Rectal smooth muscle tissue (tissue), 1 donor: ENCODE results near the gene KMT5B.
"Not testable (repeated sequence)": the region's sequence is repeated elsewhere in the genome, so short reads cannot be mapped to it uniquely, and the experiment has no call there.

Experiments used
- H3K27ac ChIP-seq: one replicate; pipeline ENCODE4 v1.7.0; 2013; ENCODE audit warnings: low read depth, low read length, inconsistent platforms
- H3K27me3 ChIP-seq: one replicate; pipeline ENCODE4 v1.7.0; 2013; ENCODE audit warnings: low read length; ENCODE audit not compliant: control insufficient read depth, insufficient read depth
- H3K36me3 ChIP-seq: one replicate; pipeline ENCODE4 v1.7.0; 2013; ENCODE audit warnings: low read length; ENCODE audit not compliant: control insufficient read depth, insufficient read depth
- H3K4me1 ChIP-seq: one replicate; pipeline ENCODE4 v1.7.0; 2013; ENCODE audit warnings: low read length; ENCODE audit not compliant: control insufficient read depth, insufficient read depth
- H3K4me3 ChIP-seq: one replicate; pipeline ENCODE4 v1.7.0; 2013; ENCODE audit warnings: low read length
- H3K9ac ChIP-seq: one replicate; pipeline ENCODE4 v1.7.0; 2013; ENCODE audit warnings: low read length

The KMT5B gene

DNA sequence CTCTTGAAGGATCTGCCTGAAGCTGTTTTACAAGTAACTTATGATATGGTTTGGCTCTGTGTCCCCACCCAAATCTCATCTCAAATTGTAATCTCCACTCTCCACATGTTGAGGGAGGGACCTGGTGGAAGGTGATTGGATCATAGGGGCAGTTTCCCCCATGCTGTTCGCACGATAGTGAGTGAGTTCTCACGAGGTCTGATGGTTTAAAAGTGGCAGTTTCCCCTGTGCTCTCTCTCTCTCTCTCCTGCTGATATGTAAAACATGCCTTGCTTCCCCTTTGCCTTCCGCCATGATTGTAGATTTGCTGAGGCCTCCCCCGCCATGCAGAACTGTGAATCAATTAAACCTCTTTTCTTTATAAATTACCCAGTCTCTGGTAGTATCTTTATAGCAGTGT lies 31.8 kb upstream of the KMT5B start:
- not testable (repeated sequence) for H3K9ac ChIP-seq, H3K4me1 ChIP-seq, H3K27me3 ChIP-seq, H3K27ac ChIP-seq, H3K36me3 ChIP-seq, H3K4me3 ChIP-seq

DNA sequence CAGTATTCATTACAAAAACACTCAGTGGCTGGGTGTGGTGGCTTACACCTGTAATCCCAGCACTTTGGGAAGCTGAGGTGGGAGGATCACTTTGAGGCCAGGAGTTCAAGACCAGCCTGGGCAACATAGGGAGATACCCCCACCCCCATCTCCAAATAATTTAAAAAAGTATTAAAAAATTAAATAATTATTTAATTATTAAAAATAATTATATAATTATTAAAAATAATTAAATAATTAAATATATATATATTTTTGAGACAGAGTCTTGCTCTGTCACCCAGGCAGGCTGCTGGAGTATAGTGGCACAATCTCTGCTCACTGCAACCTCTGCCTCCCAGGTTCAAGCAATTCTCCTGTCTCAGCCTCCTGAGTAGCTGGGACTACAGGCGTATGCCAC lies 30.8 kb upstream of the KMT5B start:
- not testable (repeated sequence) for H3K36me3 ChIP-seq, H3K4me1 ChIP-seq, H3K27me3 ChIP-seq, H3K4me3 ChIP-seq, H3K9ac ChIP-seq, H3K27ac ChIP-seq

DNA sequence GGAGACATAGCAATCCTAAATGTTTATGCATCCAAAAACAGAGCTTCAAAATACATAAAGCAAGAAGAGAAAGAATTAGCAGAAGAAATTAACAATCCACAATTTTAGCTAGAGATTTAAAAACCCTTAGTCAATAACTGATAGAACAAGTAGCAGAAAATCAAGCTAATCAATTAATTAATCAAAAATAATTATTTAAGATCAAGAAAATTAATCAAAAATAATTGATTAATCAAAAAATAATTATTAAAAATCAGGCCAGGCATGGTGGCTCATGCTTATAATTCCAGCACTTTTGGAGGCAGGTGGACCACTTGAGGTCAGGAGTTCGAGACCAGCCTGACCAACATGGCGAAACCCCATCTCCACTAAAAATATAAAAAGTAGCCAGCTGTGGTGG lies 29.5 kb upstream of the KMT5B start:
- Histone ChIP-seq H3K9ac (no peak overlapping the region), H3K4me1 (no peaks in the 10 kb centered on the region), H3K4me3 (no peak overlapping the region), H3K27me3 (no peaks in the 10 kb centered on the region), H3K36me3 (no peaks in the 10 kb centered on the region), H3K27ac (no peak overlapping the region)

DNA sequence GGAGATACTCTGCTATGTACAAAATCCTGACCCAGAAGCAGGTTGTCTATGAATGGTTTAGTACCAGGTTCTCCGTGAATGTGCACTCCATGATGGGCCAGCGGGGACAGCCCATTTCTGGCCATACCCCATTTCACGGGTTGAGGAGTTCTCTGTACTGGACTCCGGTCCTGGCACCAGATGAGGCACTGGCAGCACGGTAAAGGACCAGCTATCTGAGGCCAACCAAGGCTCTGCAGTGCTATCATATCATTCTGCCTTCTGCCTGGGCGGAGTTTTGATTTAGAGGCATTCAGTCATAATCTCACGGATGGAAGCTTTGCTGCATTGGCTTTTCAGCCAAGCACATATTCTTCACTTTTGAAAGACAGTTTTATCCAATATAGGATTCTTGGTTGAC lies 18.5 kb upstream of the KMT5B start:
- Histone ChIP-seq H3K4me1 (no peaks in the 10 kb centered on the region), H3K9ac (no peak overlapping the region), H3K36me3 (no peaks in the 10 kb centered on the region), H3K27ac (no peak overlapping the region), H3K4me3 (no peak overlapping the region), H3K27me3 (no peaks in the 10 kb centered on the region)

DNA sequence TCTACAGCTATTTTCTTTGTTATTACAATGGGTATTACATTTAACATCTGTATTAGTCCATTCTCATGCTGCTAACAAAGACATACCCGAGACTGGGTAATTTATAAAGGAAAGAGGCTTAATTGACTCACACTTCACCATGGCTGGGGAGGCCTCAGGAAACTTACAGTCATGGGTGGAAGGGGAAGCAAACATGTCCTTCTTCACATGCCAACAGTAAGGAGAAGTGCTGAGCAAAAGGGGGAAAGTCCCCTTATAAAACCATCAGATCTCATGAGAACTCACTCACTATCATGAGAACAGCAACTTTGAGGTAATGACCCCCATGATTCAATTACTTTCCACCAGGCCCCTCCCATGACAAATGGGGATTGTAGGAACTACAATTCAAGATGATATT lies 16.5 kb upstream of the KMT5B start:
- Histone ChIP-seq H3K27me3 (no peaks in the 10 kb centered on the region), H3K27ac (no peak overlapping the region), H3K36me3 (no peaks in the 10 kb centered on the region), H3K4me1 (no peaks in the 10 kb centered on the region), H3K4me3 (no peak overlapping the region), H3K9ac (no peak overlapping the region)

DNA sequence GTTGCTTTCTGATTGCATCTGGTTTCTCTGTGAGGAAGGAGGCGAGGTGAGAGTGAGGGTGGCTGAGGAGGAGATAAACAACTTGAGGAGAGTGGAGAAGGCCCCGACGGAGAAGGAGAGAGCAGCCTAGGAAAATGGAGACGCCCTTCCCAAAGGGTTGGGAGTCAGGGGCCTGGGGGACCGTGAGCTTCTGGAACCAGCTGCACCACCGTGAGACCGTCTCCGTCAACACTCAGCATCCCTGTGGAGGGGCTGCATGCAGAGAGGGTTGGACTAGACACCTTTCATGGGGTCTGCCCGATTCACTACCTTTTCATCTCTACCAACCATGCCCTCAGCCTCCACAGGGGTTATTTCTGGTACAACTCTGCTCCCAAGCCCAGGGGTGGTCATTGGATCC lies 13.3 kb upstream of the KMT5B start:
- H3K4me1 ChIP-seq: no peaks in the 10 kb centered on the region
- no peak overlapping the region for H3K4me3 ChIP-seq
- no peaks in the 10 kb centered on the region for H3K27me3 ChIP-seq
- H3K36me3 ChIP-seq: no peaks in the 10 kb centered on the region
- H3K9ac ChIP-seq: no peak overlapping the region
- no peak overlapping the region for H3K27ac ChIP-seq

DNA sequence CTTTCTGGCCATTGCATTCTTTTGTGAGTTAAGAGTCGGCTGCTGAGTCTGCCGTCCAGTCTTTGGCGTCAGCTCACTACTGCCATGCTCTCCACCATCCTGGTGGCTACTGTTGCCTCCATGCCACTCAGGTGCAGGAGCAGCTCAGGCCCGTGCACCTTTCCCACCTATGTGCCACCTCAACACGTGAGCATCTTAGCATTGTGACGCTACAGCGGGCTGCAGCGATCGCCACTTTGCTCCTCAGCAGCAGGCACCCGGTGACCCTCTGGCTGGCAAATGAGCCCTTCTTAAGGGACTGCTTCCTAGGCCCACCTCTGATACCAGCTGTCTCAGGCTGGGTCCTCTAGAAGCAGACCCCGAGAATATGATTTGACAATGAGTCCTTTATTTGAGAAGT lies 11.5 kb upstream of the KMT5B start:
- no peak overlapping the region for H3K9ac ChIP-seq

DNA sequence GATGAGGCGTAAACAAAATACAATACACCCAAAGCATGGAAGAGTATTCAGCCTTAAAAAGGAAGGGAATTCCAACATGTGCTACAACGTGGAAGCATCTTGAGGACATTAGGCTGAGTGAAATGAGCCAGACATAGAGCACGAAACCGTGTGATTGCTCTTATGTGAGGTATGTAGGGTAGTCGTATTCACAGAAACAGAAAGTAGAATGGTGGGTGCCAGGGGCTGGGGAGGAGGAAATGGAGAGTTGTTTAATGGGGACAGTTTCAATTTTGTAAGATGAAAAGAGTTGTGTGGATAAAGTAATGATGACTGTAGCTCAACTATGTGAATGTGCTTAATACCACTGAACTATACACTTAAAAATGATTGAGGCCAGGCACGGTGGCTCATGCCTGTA lies 10.2 kb upstream of the KMT5B start:
- Histone ChIP-seq H3K27me3 (no peaks in the 10 kb centered on the region), H3K36me3 (no peaks in the 10 kb centered on the region)

More for the DNA sequence above, 11.5 kb upstream of the KMT5B start:
- Histone ChIP-seq H3K4me1 (no peaks in the 10 kb centered on the region), H3K27ac (no peak overlapping the region), H3K27me3 (no peaks in the 10 kb centered on the region), H3K36me3 (no peaks in the 10 kb centered on the region), H3K4me3 (no peak overlapping the region)

DNA sequence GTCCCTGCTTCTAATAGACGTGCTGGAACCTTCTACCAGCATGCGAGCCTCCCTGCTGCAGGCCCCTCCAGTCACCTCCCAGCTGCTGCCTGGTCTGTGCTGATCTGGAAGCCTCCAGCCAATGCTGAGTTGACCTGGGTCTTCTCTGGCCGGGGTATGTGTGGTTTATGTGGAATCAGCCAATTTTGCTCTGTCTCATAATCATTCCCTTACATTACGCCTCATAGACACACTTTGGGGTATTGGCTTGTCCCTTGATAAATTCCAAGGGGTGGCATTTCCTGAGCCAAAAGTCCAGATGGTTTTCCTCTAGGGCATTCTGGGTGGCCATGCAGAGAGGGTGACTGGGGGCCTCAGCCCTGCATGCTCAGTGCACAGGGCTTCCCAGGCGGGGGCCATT lies 8.3 kb upstream of the KMT5B start:
- no peaks in the 10 kb centered on the region for H3K27me3 ChIP-seq
- no peaks in the 10 kb centered on the region for H3K4me1 ChIP-seq
- H3K36me3 ChIP-seq: no peaks in the 10 kb centered on the region
- H3K9ac ChIP-seq: no peak overlapping the region
- no peak overlapping the region for H3K27ac ChIP-seq
- H3K4me3 ChIP-seq: no peak overlapping the region

More for the DNA sequence above, 10.2 kb upstream of the KMT5B start:
- no peaks in the 10 kb centered on the region for H3K4me1 ChIP-seq
- no peak overlapping the region for H3K4me3 ChIP-seq
- H3K27ac ChIP-seq: no peak overlapping the region
- H3K9ac ChIP-seq: no peak overlapping the region

DNA sequence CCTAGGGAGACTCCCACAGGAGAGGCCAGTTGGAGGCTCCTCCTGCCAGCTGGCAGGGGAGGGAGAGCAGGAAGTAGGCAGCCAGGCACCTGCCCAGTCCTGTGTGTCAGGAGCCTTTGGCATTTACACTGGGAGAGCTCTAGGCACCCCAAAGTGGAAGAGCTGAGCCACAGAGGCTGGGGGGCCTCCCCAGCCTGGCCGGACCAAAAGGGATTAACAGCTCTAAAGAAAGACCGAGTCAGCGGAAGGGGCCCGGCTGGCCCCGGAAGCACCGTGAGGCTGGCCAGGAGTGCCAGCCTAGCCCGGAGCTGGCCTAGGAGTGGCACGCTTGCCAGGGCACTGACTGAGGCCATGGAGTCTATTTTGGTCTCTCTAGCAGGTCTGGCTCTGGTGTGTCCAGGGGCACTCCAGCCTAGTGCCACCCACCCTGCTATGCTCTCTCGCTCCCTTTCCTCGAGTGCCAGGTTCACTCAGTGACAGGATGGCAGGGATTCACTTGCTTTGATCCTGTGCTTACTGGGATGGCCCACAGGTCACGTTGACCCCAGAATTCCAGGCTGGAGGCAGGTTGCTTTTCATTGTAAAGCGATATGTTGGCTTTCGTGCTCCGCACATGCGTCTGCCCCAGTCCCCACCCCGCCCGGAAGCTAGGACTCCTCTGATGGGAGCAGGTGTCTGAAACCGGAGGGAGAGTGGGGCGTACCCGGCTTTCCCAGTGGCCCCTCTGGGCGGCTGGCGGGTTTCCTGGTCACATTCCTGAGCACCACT lies 3.3 kb upstream of the KMT5B start:
- H3K4me1 ChIP-seq: peaks cover 8% of the 10 kb centered on the region
- H3K36me3 ChIP-seq: no peaks in the 10 kb centered on the region
- no peaks in the 10 kb centered on the region for H3K27me3 ChIP-seq
- peak overlapping the region; percentile 29 for H3K4me3 ChIP-seq
- H3K9ac ChIP-seq: no peak overlapping the region
- H3K27ac ChIP-seq: no peak overlapping the region

DNA sequence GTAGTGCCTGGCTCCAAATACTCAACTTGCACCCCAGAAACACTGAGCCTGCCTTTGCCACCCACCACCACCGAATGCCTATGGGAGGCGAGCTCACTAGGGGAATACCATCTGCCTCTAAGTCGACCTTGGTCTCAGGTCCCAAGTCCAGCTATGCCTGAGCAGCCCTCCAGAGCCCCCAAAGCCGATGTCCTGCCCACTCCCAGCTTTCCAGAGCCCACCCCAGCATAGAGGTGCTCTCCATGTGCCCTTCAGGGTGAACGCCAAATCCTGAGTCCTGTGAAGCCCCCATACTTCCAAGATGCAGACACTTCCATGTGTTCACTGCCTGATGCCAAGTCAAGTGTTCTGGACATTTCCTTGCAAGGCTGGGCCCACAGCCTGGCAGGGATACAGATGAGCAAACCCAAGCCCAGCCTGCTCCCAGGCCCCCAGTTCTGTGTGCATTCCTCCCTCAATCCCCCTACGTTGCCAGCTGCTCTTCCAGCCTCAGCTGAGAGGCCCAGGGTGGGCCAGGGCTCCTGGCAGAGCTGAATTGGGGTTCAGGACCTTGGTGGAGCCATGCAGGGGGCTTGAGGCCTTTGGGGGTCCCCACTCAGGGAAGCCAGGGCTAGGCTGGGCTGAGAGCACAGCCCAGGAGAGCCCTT lies 2.6 kb upstream of the KMT5B start:
- H3K4me3 ChIP-seq: no peak overlapping the region
- H3K4me1 ChIP-seq: peaks cover 11% of the 10 kb centered on the region
- H3K9ac ChIP-seq: no peak overlapping the region
- no peaks in the 10 kb centered on the region for H3K36me3 ChIP-seq
- no peak overlapping the region for H3K27ac ChIP-seq
- no peaks in the 10 kb centered on the region for H3K27me3 ChIP-seq

DNA sequence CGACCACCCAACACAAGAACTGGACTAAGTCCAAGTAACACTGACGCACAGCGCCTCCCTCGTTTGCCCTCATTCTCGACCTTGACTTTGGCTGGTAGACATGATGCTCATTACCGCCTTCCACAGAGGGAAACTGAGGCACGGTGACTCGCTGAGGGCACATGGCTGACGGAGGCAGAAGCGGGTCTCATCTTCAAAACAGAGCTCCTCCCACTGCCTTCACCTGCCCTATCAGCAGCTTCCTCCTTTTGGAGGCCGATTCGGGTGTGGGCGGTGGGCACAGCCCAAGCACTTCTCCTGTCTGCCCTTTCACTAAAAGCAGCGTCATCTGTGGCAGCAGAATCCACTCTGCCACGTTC lies 2.0 kb upstream of the KMT5B start:
- H3K4me3 ChIP-seq: no peak overlapping the region
- H3K36me3 ChIP-seq: no peaks in the 10 kb centered on the region
- H3K27me3 ChIP-seq: no peaks in the 10 kb centered on the region
- peaks cover 11% of the 10 kb centered on the region for H3K4me1 ChIP-seq
- no peak overlapping the region for H3K27ac ChIP-seq
- H3K9ac ChIP-seq: no peak overlapping the region
